H9 (cell line): ENCODE results near the gene OR9I1. TPM values are rescaled to one million over a fixed set of nuclear protein-coding genes. Genes with fewer than 3 reads are reported as not detected.

Experiments
- DNase-seq: peaks from one replicate; pipeline ENCODE4 v3.0.0-alpha.2; 2017
- H2AFZ ChIP-seq: one replicate; pipeline ENCODE4 v1.6.1; 2013; ENCODE audit warnings: mild to moderate bottlenecking, low read length, control low read depth, moderate library complexity
- H2AK5ac ChIP-seq: 2 replicates; pipeline ENCODE4 v1.6.1; 2013; ENCODE audit warnings: low read length, control low read depth, mixed read lengths; ENCODE audit not compliant: insufficient read length
- H2BK120ac ChIP-seq: one replicate; pipeline ENCODE4 v1.6.1; 2013; ENCODE audit warnings: low read depth, mild to moderate bottlenecking, low read length, control low read depth, inconsistent platforms; ENCODE audit not compliant: poor library complexity, severe bottlenecking
- H2BK12ac ChIP-seq: 2 replicates; pipeline ENCODE4 v1.6.1; 2013; ENCODE audit warnings: low read length, control low read depth, mixed read lengths, low read depth; ENCODE audit not compliant: insufficient read length
- H2BK15ac ChIP-seq: 2 replicates; pipeline ENCODE4 v1.6.1; 2013; ENCODE audit warnings: low read depth, low read length, control low read depth
- H2BK20ac ChIP-seq: one replicate; pipeline ENCODE4 v1.6.1; 2013; ENCODE audit warnings: low read depth, mild to moderate bottlenecking, low read length, control low read depth, inconsistent platforms; ENCODE audit not compliant: poor library complexity, severe bottlenecking
- H2BK5ac ChIP-seq: 2 replicates; pipeline ENCODE4 v1.6.1; 2013; ENCODE audit warnings: low read length, control low read depth, mixed read lengths; ENCODE audit not compliant: insufficient read length
- H3K14ac ChIP-seq: 2 replicates; pipeline ENCODE4 v1.6.1; 2013; ENCODE audit warnings: low read length, control low read depth; ENCODE audit not compliant: insufficient read depth
- H3K18ac ChIP-seq: 2 replicates; pipeline ENCODE4 v1.6.1; 2013; ENCODE audit warnings: low read depth, mild to moderate bottlenecking, mixed read lengths, low read length, control low read depth; ENCODE audit not compliant: insufficient read length
- H3K23ac ChIP-seq: 2 replicates; pipeline ENCODE4 v1.6.1; 2013; ENCODE audit warnings: low read length, control low read depth, mixed read lengths, low read depth; ENCODE audit not compliant: insufficient read length
- H3K23me2 ChIP-seq: 2 replicates; pipeline ENCODE4 v1.6.1; 2013; ENCODE audit warnings: low read depth, mild to moderate bottlenecking, mixed read lengths, low read length, control low read depth; ENCODE audit not compliant: insufficient read length, poor library complexity, severe bottlenecking
- H3K27ac ChIP-seq: 2 replicates; pipeline ENCODE4 v1.5.1; 2013; ENCODE audit warnings: low read length, control low read depth, mixed read lengths, low read depth; ENCODE audit not compliant: insufficient read length
- H3K27me3 ChIP-seq: 2 replicates; pipeline ENCODE4 v1.6.1; 2013; ENCODE audit warnings: low read length, control low read depth, inconsistent platforms; ENCODE audit not compliant: insufficient read depth
- H3K4ac ChIP-seq: 2 replicates; pipeline ENCODE4 v1.6.1; 2013; ENCODE audit warnings: low read depth, mild to moderate bottlenecking, control low read depth, inconsistent platforms, low read length, moderate library complexity
- H3K4me1 ChIP-seq: 2 replicates; pipeline ENCODE4 v1.6.1; 2013; ENCODE audit warnings: low read length, control low read depth, inconsistent platforms; ENCODE audit not compliant: insufficient read depth
- H3K4me2 ChIP-seq: 2 replicates; pipeline ENCODE4 v1.6.1; 2013; ENCODE audit warnings: low read length, control low read depth, mixed read lengths; ENCODE audit not compliant: insufficient read length, insufficient read depth
- H3K56ac ChIP-seq: 2 replicates; pipeline ENCODE4 v1.6.1; 2013; ENCODE audit warnings: low read depth, mild to moderate bottlenecking, mixed read lengths, low read length, control low read depth; ENCODE audit not compliant: insufficient read length
- H3K79me1 ChIP-seq: 2 replicates; pipeline ENCODE4 v1.6.1; 2013; ENCODE audit warnings: low read depth, mild to moderate bottlenecking, moderate library complexity, low read length, control low read depth, inconsistent platforms; ENCODE audit not compliant: insufficient read depth, poor library complexity, severe bottlenecking
- H3K79me2 ChIP-seq: 2 replicates; pipeline ENCODE4 v1.6.1; 2013; ENCODE audit warnings: low read length, control low read depth, inconsistent platforms; ENCODE audit not compliant: insufficient read depth
- H3K9ac ChIP-seq: 2 replicates; pipeline ENCODE4 v1.6.1; 2013; ENCODE audit warnings: low read length, control low read depth, mixed read lengths; ENCODE audit not compliant: insufficient read length; ENCODE audit errors: extremely low read depth
- H3K9me3 ChIP-seq: one replicate; pipeline ENCODE4 v1.6.1; 2013; ENCODE audit warnings: low read depth, low read length, inconsistent platforms; ENCODE audit not compliant: control insufficient read depth
- H3T11ph ChIP-seq: one replicate; pipeline ENCODE4 v1.6.1; 2013; ENCODE audit warnings: mild to moderate bottlenecking, low read length, control low read depth, inconsistent platforms
- H4K20me1 ChIP-seq: one replicate; pipeline ENCODE4 v1.6.1; 2013; ENCODE audit not compliant: control insufficient read depth, insufficient read length, insufficient read depth
- H4K5ac ChIP-seq: 2 replicates; pipeline ENCODE4 v1.6.1; 2013; ENCODE audit warnings: low read depth, mild to moderate bottlenecking, mixed read lengths, low read length, control low read depth; ENCODE audit not compliant: insufficient read length
- H4K8ac ChIP-seq: replicated peaks from 2 replicates; pipeline ENCODE4 v1.6.1; 2013; ENCODE audit warnings: low read length, control low read depth, mixed read lengths, low read depth; ENCODE audit not compliant: insufficient read length
- H4K91ac ChIP-seq: 2 replicates; pipeline ENCODE4 v1.6.1; 2013; ENCODE audit warnings: low read depth, mild to moderate bottlenecking, moderate library complexity, mixed read lengths, low read length, control low read depth; ENCODE audit not compliant: insufficient read length
- H3K27ac Mint-ChIP-seq, 3 experiments: 2 replicates in 2 of 3; 3 replicates in 1 of 3; pipeline ENCODE4 v1.8.0; 2020 to 2021; ENCODE audit warnings: mixed read lengths in 3 of 3, mild to moderate bottlenecking in 1 of 3, moderate library complexity in 1 of 3
- H3K27me3 Mint-ChIP-seq: 2 replicates; pipeline ENCODE4 v1.8.0; 2021; ENCODE audit warnings: low read depth, mild to moderate bottlenecking, moderate library complexity, mixed read lengths
- H3K36me3 Mint-ChIP-seq, 3 experiments: 2 replicates in 2 of 3; 3 replicates in 1 of 3; pipeline ENCODE4 v1.8.0; 2020 to 2021; ENCODE audit warnings: low read depth in 3 of 3, mixed read lengths in 3 of 3; ENCODE audit not compliant: insufficient read depth in 1 of 3
- H3K4me1 Mint-ChIP-seq, 2 experiments: 2 replicates each; pipeline ENCODE4 v1.8.0; 2020; ENCODE audit warnings: mixed read lengths in 2 of 2
- H3K4me3 Mint-ChIP-seq, 2 experiments: 2 replicates in 1 of 2; 3 replicates in 1 of 2; pipeline ENCODE4 v1.8.0; 2020 to 2021; ENCODE audit warnings: mild to moderate bottlenecking in 2 of 2, mixed read lengths in 2 of 2, moderate library complexity in 1 of 2
- H3K9me3 Mint-ChIP-seq, 2 experiments: 2 replicates in 1 of 2; 3 replicates in 1 of 2; pipeline ENCODE4 v1.8.0; 2020; ENCODE audit warnings: mild to moderate bottlenecking in 2 of 2, mixed read lengths in 2 of 2, moderate library complexity in 1 of 2
- WGBS: extraction: QIAGEN DNeasy Blood & Tissue Kit; methylation state at CpG from one replicate; pipeline ENCODE4 v1.1.7; 2013; ENCODE audit warnings: missing lambda C conversion rate, low lambda C conversion rate, mixed read lengths; ENCODE audit not compliant: insufficient read length; ENCODE audit errors: extremely low coverage; 5-methylcytosine and 5-hydroxymethylcytosine counted together
- total RNA-seq: library from RNA; stranded (reverse); gene quantifications from 2 replicates; pipeline ENCODE4 v1.2.1, GENCODE V29; 2021
- TF ChIP-seq, protein P1 (sequence below): fragments of 200-600 bp; sonication (generic); conservative IDR thresholded peaks from 3 replicates; pipeline ENCODE4 v1.8.0; 2021; ENCODE audit warnings: antibody characterized with exemption, mild to moderate bottlenecking

OR9I1 gene
- total RNA-seq, 1 experiment from 2014 or later: not detected

- Histone ChIP-seq H4K20me1 (no peaks in the 10 kb centered on the region), H3K4ac (no peak overlapping the region), H3K27me3 (no peaks in the 10 kb centered on the region), H4K8ac (no peak overlapping the region), H3K79me1 (no peaks in the 10 kb centered on the region), H3K56ac (no peak overlapping the region), H3K18ac (no peak overlapping the region), H3K4me1 (peaks cover 4% of the 10 kb centered on the region; the same call in 1 of the 2 replicates), H2BK5ac (no peak overlapping the region), H3K79me2 (no peaks in the 10 kb centered on the region), H2BK12ac (no peak overlapping the region), H3K9ac (no peak overlapping the region), H2BK15ac (no peak overlapping the region), H3T11ph (no peak overlapping the region), H2AFZ (no peak overlapping the region), H3K23me2 (no peaks in the 10 kb centered on the region), H2BK20ac (no peak overlapping the region), H3K27ac (no peak overlapping the region), H4K5ac (no peak overlapping the region), H4K91ac (no peak overlapping the region), H3K4me2 (no peak overlapping the region), H3K9me3 (no peaks in the 10 kb centered on the region), H3K23ac (no peak overlapping the region), H2AK5ac (no peak overlapping the region), H3K14ac (no peak overlapping the region), H2BK120ac (no peak overlapping the region)
- Mint-ChIP-seq H3K36me3 (no peaks in the 10 kb centered on the region), H3K4me3 (no peak overlapping the region), H3K9me3 (no peaks in the 10 kb centered on the region), H3K27me3 (no peaks in the 10 kb centered on the region; the same call in 1 of the 2 replicates), H3K27ac (no peak overlapping the region), H3K4me1 (peaks cover 8 to 13% of the 10 kb centered on the region in 2 experiments)
- TF ChIP-seq, protein P1, sequence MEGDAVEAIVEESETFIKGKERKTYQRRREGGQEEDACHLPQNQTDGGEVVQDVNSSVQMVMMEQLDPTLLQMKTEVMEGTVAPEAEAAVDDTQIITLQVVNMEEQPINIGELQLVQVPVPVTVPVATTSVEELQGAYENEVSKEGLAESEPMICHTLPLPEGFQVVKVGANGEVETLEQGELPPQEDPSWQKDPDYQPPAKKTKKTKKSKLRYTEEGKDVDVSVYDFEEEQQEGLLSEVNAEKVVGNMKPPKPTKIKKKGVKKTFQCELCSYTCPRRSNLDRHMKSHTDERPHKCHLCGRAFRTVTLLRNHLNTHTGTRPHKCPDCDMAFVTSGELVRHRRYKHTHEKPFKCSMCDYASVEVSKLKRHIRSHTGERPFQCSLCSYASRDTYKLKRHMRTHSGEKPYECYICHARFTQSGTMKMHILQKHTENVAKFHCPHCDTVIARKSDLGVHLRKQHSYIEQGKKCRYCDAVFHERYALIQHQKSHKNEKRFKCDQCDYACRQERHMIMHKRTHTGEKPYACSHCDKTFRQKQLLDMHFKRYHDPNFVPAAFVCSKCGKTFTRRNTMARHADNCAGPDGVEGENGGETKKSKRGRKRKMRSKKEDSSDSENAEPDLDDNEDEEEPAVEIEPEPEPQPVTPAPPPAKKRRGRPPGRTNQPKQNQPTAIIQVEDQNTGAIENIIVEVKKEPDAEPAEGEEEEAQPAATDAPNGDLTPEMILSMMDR: no peak
- no peak for DNase-seq
- WGBS: no CpG with 5 or more reads among the region's 1 CpG
These were observed 9.8 kb upstream of the OR9I1 start for GRCh38 chr11:58135171-58135570.
